ENCODE results near the gene LECT2.

The LECT2 gene

DNA sequence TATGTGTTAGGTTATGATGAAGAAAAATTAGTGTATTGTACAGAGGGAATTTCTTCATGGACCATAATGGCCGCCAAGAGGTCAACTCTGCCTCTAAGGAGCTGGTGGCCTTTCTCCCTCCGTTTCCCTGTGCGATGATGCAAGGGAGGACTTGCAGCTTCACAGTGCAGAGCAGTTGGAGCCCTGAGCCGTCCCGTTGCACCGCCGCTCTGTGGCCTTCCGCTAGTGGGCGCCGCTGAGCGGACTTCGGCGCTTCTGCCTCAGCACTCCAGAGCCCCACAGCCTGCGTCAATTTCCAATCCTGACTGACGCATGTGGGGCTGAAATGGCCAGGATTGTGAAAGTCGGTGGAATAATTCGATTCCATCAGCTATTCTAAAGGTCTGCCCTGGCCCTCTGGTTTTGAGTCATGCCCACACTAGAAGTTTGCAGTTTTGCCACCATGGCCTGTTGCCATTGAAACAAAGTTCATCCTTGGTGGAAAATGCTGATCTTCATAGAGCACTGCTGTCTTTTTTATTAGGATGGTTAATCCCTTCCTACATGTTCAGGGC, 22.7 kb upstream of the LECT2 start:
- no peak for DNase-seq

GRCh38 chr5:135976216-135976615, 21.4 kb upstream of the LECT2 start:
- no peak for DNase-seq

- no peak for DNase-seq
These were observed 20.3 kb upstream of the LECT2 start for GRCh38 chr5:135975122-135975521.

GRCh38 chr5:135974021-135974600, 19.3 kb upstream of the LECT2 start:
- DNase-seq = no peak

DNA sequence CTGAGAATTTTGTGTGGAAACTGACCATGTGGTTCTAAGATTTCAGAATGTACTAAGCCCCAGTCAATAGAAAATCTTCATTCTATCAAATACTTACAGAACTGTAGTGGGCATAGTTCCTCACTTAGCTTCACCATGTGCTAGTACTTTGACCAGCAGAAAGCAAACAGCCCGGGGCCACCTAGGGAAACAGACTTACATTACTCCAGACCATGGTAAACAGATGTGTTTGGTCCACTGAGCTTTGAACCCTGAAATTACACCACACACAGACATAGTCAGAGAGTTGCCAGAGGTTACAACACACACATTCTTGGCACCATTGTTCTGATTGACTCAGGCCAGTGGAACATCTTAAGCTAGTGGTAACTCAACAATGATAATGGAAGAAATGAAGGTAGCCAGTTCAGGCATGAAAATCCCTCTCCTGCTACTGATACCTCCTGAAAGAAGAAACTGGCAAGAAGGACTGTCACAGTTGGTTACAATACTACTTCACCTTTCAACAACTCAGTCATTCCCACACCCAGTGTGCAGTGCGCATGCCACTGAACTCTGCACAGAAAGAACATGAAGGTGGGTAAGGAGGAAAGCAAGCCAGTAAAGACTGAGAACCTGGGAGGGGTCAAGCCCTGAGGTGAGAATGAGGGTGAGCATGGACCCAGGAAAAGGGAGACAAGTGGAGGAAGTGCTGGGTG, 18.7 kb upstream of the LECT2 start:
- DNase-seq = no peak

- DNase-seq = no peak
These were observed 16.9 kb upstream of the LECT2 start for GRCh38 chr5:135971701-135972100.

GRCh38 chr5:135966790-135967189, 12.0 kb upstream of the LECT2 start:
- no peak for DNase-seq

GRCh38 chr5:135966165-135966564, 11.4 kb upstream of the LECT2 start:
- no peak for DNase-seq

DNA sequence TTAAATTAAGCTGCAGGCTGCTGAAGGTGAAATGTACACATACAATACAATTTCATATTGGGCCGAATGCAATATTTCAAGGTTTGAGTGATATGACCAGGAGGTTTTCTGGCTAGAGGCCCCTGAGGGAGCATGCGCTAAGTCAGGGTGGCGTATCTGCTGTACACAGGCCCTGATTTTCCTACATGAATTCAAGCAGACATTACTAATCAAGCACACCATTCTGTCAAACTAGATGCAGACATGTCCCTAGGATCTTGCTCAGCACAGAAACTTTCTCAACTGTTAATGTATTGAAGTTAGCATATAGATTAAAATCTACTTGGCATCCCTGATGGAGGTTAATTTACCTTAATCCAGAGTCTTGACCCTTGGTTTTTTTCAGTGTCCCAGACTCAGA, 10.7 kb upstream of the LECT2 start:
- DNase-seq = no peak

DNA sequence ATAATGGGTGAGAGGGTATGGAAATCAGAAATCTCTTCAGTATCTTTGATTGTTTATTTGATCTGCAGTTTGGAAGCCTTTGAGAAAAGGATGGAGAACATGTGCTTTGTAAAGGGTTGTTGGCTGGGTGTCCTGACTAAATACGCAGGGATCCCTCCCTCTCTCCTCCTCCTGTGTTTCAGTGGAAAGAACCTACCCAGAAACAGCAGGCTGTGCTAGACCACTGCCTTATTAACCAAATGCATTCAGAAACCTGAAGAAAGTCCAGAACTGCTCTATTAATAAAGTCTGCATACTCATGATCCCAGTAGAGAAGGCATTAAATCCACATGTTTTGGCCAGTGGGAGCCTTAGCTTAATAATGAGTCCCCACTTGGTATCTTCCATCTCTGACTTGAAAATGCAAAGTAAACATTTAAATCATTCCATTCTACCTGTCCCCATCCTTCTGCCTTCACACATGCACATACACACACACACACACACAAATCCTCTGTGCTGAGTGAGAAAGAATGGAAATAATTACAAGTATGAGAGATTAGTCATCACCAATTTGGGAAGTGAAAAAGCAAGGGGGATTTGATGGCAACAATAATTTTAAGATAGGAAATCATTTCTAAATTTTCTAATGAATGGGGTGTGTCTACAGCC, 10.0 kb upstream of the LECT2 start:
- no peak for DNase-seq

GRCh38 chr5:135955525-135955924, 742 bp upstream of the LECT2 start:
- no peak for DNase-seq

DNA sequence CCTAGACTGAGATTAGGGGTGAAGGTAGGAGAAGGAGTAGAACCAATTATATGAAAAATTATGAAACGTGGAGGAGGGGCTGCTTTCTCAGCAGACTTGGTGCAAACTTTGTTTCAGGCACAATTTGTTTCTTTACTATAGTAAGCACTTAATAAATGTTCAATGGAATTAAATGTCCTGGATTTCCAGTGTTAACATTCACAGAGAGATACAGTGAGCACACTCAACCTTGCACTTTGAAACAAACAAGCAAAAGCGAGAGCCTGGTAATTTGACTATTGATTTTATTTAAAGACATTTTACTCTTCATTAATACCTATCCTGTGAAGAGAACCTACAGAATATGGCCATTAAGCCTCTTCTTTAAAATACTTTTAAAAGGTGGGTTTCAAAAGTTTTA, 933 bp downstream of the LECT2 start:
- DNase-seq = no peak

- DNase-seq = no peak
These were observed 2.1 kb downstream of the LECT2 start for GRCh38 chr5:135952683-135953082.

DNA sequence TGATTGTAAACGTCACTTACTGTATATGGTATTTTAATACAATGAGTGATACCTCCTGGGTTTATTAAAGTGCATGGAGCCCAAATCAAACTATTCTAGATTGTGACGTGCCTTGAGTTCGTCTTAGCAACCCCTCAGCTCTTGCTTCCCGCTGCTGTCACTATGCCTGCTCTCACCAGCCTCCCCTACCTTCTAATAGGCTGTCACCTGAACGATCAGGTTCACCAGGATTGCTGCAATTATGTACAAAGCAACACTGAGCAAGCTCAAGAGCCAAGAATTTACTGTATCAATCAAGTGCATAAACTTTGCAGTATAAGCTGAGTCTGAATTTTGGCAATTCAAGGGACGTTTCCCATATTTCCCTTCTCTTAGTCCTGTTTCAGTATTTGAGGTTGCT, 3.0 kb downstream of the LECT2 start:
- no peak for DNase-seq

GRCh38 chr5:135951257-135951656, 3.5 kb downstream of the LECT2 start:
- no peak for DNase-seq

GRCh38 chr5:135950611-135951010, 4.2 kb downstream of the LECT2 start:
- DNase-seq = no peak

- DNase-seq = peak; percentile 55
These were observed 9.7 kb downstream of the LECT2 start for GRCh38 chr5:135944967-135945560.

GRCh38 chr5:135944564-135944963, 10.2 kb downstream of the LECT2 start:
- DNase-seq = no peak

GRCh38 chr5:135942202-135942771, 12.5 kb downstream of the LECT2 start:
- no peak for DNase-seq

DNA sequence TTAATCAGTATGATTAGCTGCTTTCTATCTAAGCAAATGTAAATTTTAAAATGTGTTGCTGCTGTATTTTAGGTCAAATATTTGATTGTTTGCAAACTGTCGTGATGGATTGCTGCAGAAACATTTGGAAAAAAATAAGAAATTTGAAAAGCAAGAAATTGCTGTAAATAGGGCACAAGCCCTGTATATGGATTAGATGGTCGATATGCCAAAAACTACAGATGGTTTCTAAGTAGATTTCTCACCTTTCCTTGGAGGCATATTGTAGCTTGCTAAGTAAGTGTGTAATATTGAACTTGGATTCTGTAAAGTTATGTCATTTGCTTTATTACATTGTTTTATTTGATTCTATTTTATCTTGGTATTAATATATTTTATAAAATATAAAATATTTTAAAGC, 13.1 kb downstream of the LECT2 start:
- DNase-seq = no peak

DNA sequence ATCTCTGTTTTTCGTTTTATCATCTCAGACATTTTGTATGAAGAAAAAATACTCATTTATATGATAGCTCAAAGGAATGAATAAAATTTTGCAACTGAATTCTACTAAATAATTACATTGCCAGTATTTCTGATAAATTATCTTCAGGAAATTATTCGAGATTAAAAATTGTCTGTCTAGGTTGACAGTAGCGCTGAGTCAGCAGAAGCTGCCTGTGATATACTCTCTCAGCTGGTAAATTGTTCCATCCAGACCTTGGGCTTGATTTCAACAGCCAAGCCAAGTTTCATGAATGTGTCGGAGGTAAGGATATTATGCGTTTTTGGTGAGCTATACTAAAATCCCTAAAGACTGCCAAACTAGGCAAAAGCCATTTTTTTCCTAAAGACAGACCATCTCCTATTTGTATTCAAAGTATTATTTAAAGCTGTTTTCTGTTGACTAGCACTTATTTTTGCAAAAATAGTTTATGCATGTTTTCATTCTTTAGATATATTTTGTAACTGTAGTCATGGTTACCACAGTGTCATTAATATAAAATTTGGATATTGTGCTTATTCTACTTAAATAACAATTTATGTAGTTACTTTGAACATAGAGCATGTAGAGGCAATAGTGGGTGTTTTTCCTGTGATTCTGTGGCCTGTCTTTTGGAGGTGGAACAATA, 17.4 kb downstream of the LECT2 start:
- no peak for DNase-seq

DNA sequence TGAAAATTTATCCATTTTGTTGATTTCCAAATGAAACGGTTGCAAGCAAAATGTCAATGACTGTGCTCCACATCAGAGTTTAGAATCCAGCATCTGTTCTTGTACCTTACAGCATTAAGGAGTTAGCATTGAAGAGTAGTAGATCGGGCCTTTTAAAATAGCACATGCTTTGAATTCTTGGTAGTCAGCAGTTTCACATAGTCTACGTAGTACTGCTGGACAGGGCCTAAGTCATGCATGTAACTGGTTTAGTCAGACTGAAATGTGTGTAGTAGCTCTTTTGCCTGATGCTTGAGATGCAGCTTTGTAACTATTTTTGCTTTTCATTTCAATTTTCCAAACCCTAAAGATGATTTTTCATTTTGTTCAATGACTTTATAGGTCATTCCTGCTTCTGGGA, 19.8 kb downstream of the LECT2 start:
- DNase-seq = no peak

DNA sequence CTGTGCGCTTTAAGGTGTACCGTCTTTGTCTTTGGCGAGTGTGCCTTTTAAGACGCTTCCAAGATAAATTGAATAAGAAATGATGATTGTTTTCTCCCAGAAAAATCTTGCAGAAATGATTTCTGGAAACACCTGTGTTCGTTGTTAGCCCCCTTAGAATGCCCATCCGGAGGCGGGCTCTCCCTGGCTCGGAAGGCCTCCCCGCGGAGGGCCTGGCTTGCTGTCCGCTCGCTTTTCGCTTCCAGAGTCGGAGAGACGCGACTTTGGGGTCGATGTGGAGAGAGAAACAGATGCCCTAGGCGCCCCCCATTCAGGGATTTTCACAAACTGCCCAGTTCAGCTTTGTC, 23.9 kb downstream of the LECT2 start:
- DNase-seq = no peak

Data from femur (tissue), 1 donor.